ENCODE results near the gene SLC25A51.

Gene SLC25A51

GRCh38 chr9:37938121-37938891 is 34.4 kb upstream of the SLC25A51 start:
- no peak overlapping the region for H3K4me3 ChIP-seq (ENCODE audit: low read depth, low read length)
- DNase-seq (ENCODE audit: low read depth) = peak; percentile 46

GRCh38 chr9:37937366-37937765 is 33.4 kb upstream of the SLC25A51 start:
- DNase-seq (ENCODE audit: low read depth) = no peak
- H3K4me3 ChIP-seq (ENCODE audit: low read depth, low read length) = no peak overlapping the region

- peak; percentile 41 for DNase-seq (ENCODE audit: low read depth)
- H3K4me3 ChIP-seq (ENCODE audit: low read depth, low read length) = no peak overlapping the region
Measured at GRCh38 chr9:37936965-37937364, 33.0 kb upstream of the SLC25A51 start.

- H3K4me3 ChIP-seq (ENCODE audit: low read depth, low read length) = no peak overlapping the region
- no peak for DNase-seq (ENCODE audit: low read depth)
Measured at GRCh38 chr9:37936376-37936775, 32.4 kb upstream of the SLC25A51 start.

GRCh38 chr9:37935096-37935495 is 31.2 kb upstream of the SLC25A51 start:
- no peak overlapping the region for H3K4me3 ChIP-seq (ENCODE audit: low read depth, low read length)
- no peak for DNase-seq (ENCODE audit: low read depth)

GRCh38 chr9:37931592-37931991 is 27.7 kb upstream of the SLC25A51 start:
- no peak overlapping the region for H3K4me3 ChIP-seq (ENCODE audit: low read depth, low read length)
- no peak for DNase-seq (ENCODE audit: low read depth)

- no peak overlapping the region for H3K4me3 ChIP-seq (ENCODE audit: low read depth, low read length)
- no peak for DNase-seq (ENCODE audit: low read depth)
Measured at GRCh38 chr9:37929441-37929895, 25.5 kb upstream of the SLC25A51 start.

- no peak overlapping the region for H3K4me3 ChIP-seq (ENCODE audit: low read depth, low read length)
- DNase-seq (ENCODE audit: low read depth) = no peak
Measured at GRCh38 chr9:37928552-37929430, 24.9 kb upstream of the SLC25A51 start.

- no peak overlapping the region for H3K4me3 ChIP-seq (ENCODE audit: low read depth, low read length)
- DNase-seq (ENCODE audit: low read depth) = no peak
Measured at GRCh38 chr9:37927601-37928551, 23.9 kb upstream of the SLC25A51 start.

GRCh38 chr9:37927132-37927531 is 23.2 kb upstream of the SLC25A51 start:
- no peak overlapping the region for H3K4me3 ChIP-seq (ENCODE audit: low read depth, low read length)
- no peak for DNase-seq (ENCODE audit: low read depth)

- DNase-seq (ENCODE audit: low read depth) = no peak
- no peak overlapping the region for H3K4me3 ChIP-seq (ENCODE audit: low read depth, low read length)
Measured at GRCh38 chr9:37926737-37927118, 22.8 kb upstream of the SLC25A51 start.

- DNase-seq (ENCODE audit: low read depth) = no peak
- no peak overlapping the region for H3K4me3 ChIP-seq (ENCODE audit: low read depth, low read length)
Measured at GRCh38 chr9:37925786-37926736, 22.1 kb upstream of the SLC25A51 start.

GRCh38 chr9:37925006-37925405 is 21.1 kb upstream of the SLC25A51 start:
- H3K4me3 ChIP-seq (ENCODE audit: low read depth, low read length) = no peak overlapping the region
- no peak for DNase-seq (ENCODE audit: low read depth)

- DNase-seq (ENCODE audit: low read depth) = no peak
- no peak overlapping the region for H3K4me3 ChIP-seq (ENCODE audit: low read depth, low read length)
Measured at GRCh38 chr9:37924538-37924937, 20.6 kb upstream of the SLC25A51 start.

GRCh38 chr9:37923796-37924427 is 20.0 kb upstream of the SLC25A51 start:
- DNase-seq (ENCODE audit: low read depth) = no peak
- no peak overlapping the region for H3K4me3 ChIP-seq (ENCODE audit: low read depth, low read length)

GRCh38 chr9:37923118-37923795 is 19.3 kb upstream of the SLC25A51 start:
- no peak overlapping the region for H3K4me3 ChIP-seq (ENCODE audit: low read depth, low read length)
- DNase-seq (ENCODE audit: low read depth) = no peak

GRCh38 chr9:37922363-37923117 is 18.6 kb upstream of the SLC25A51 start:
- H3K4me3 ChIP-seq (ENCODE audit: low read depth, low read length) = no peak overlapping the region
- no peak for DNase-seq (ENCODE audit: low read depth)
